Esophagus (tissue), 2 donors: ENCODE measurements around the gene CDK2AP2. TPM values are rescaled to one million over a fixed set of nuclear protein-coding genes. Genes with fewer than 3 reads are reported as not detected.

Experiments used
- H3K27ac ChIP-seq, 2 donors: one replicate each; pipeline ENCODE4 v1.5.1; 2013; ENCODE audit warnings: low read depth in 2 of 2, mild to moderate bottlenecking in 2 of 2, inconsistent platforms in 1 of 2, low read length in 1 of 2, moderate library complexity in 1 of 2
- H3K27me3 ChIP-seq, 2 donors: one replicate each; pipeline ENCODE4 v1.6.1; 2013; ENCODE audit warnings: low read length in 2 of 2, control low read depth in 1 of 2, mild to moderate bottlenecking in 1 of 2; ENCODE audit not compliant: insufficient read depth in 2 of 2, control insufficient read depth in 1 of 2
- H3K36me3 ChIP-seq, 2 donors: one replicate each; pipeline ENCODE4 v1.6.1; 2013; ENCODE audit warnings: low read length in 1 of 2; ENCODE audit not compliant: control insufficient read depth in 2 of 2, insufficient read depth in 2 of 2
- H3K4me1 ChIP-seq, 2 donors: one replicate each; pipeline ENCODE4 v1.6.1; 2013; ENCODE audit warnings: low read length in 1 of 2; ENCODE audit not compliant: control insufficient read depth in 2 of 2, insufficient read depth in 2 of 2
- H3K4me3 ChIP-seq, 2 donors: one replicate each; pipeline ENCODE4 v1.5.1; 2013; ENCODE audit warnings: low read length in 2 of 2, mild to moderate bottlenecking in 2 of 2, low read depth in 1 of 2, moderate library complexity in 1 of 2
- H3K9me3 ChIP-seq, 2 donors: one replicate each; pipeline ENCODE4 v1.6.1; 2013; ENCODE audit warnings: mild to moderate bottlenecking in 2 of 2, low read depth in 1 of 2, low read length in 1 of 2, moderate library complexity in 1 of 2; ENCODE audit not compliant: control insufficient read depth in 2 of 2, insufficient read depth in 1 of 2
- WGBS, 2 donors: extraction: QIAGEN DNeasy Blood & Tissue Kit; methylation state at CpG; one replicate each; pipeline ENCODE4 v1.1.7; 2013; 5-methylcytosine and 5-hydroxymethylcytosine counted together
- polyA plus RNA-seq, 2 donors: library from polyadenylated mRNA; stranded (reverse); fragments of 200-250 nt; gene quantifications; one replicate each; pipeline ENCODE4 v1.2.3, GENCODE V29; 2013
- donor health status: healthy with polysubstance abuse.
- donor health status: Bipolar disorder and iron deficiency.

CDK2AP2 gene
- polyA plus RNA-seq, 2 donors, result 49.4 to 52.2 TPM

DNA sequence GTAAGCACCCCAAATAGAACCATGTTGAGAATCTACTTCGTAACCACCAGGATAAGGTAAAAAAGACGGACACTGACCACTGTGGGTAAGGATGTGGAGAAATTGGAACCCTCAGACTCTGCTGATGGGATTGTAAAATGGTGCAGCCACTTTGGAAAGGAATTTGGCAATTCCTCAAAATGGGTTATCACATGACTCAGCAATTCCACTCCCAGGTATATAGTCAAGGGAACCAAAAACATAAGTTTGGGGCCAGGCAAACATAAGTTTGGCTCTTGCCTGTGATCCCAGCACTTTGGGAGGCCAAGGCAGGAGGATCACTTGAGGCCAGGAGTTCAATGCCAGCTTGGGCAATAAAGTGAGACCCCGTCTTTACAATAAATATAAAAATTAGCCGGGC lies 20.4 kb upstream of the CDK2AP2 start:
- Histone ChIP-seq H3K4me3 (no peak overlapping the region), H3K36me3 (no peaks in the 10 kb centered on the region), H3K9me3 (peaks cover 0 to under 1% of the 10 kb centered on the region in 2 donors), H3K27ac (no peak overlapping the region), H3K27me3 (no peaks in the 10 kb centered on the region), H3K4me1 (no peaks in the 10 kb centered on the region)
- 91 to 95% methylated on average over 4 of the region's 4 CpGs for WGBS, 2 donors

DNA sequence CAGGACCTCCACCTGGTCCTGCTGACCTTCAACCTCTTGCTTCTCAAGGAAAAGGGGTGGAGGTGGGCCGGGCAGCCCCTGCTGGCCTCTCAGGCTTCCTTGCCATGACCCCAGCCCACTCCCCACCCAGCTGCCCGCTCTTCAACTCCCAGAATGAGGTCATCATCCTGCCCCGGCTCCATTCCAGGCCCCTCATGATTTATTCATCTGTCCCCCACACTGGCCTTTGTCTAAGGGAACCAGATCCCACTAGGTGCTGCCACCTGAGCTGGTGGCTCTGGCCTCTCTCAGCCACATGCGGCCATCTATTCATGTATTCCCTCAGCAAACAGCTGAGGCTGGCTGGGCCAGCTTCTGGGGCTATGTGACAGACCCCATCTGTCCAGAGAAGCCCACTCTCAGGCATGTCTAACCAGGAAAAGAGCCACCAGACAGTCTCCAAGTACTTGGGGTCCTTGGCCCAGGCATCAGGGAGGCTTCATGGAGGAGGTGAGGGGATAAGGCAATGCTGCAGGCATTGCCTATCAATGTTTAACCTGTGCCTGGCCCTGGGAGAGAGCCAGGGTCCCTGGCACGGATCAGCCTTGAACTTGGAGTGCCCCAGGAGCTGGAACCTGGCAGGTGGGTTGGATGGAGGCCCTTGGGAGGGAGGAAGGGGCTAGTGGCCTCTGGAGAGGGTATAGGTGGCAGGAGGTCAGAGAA lies 17.5 kb upstream of the CDK2AP2 start:
- Histone ChIP-seq H3K27me3 (no peaks in the 10 kb centered on the region), H3K4me3 (no peak overlapping the region), H3K36me3 (no peaks in the 10 kb centered on the region), H3K4me1 (no peaks in the 10 kb centered on the region), H3K27ac (no peak overlapping the region), H3K9me3 (no peaks in the 10 kb centered on the region)
- 70 to 78% methylated on average over 5 of the region's 5 CpGs for WGBS, 2 donors

DNA sequence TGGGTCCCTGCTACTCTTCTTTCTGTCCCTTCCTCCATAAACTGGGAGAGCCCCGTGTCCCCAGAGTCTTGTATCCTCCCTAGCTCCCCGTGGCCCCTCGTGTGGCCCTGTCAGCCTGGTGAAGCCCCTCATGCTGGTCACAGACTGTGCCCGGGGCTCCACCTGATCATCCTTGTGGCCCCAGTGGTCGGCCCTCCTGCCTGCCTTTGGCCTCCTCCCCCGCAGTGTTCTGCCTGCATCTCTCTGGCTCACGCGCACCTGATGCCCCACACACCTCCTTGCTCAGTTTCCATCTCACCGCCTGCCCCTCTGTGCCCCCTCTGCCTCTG lies 16.5 kb upstream of the CDK2AP2 start:
- Histone ChIP-seq H3K9me3 (no peaks in the 10 kb centered on the region), H3K27ac (no peak overlapping the region), H3K27me3 (no peaks in the 10 kb centered on the region), H3K36me3 (no peaks in the 10 kb centered on the region), H3K4me1 (peaks cover 0 to 2% of the 10 kb centered on the region in 2 donors), H3K4me3 (no peak overlapping the region)
- WGBS, 2 donors, result 87 to 90% methylated on average over 9 of the region's 9 CpGs

DNA sequence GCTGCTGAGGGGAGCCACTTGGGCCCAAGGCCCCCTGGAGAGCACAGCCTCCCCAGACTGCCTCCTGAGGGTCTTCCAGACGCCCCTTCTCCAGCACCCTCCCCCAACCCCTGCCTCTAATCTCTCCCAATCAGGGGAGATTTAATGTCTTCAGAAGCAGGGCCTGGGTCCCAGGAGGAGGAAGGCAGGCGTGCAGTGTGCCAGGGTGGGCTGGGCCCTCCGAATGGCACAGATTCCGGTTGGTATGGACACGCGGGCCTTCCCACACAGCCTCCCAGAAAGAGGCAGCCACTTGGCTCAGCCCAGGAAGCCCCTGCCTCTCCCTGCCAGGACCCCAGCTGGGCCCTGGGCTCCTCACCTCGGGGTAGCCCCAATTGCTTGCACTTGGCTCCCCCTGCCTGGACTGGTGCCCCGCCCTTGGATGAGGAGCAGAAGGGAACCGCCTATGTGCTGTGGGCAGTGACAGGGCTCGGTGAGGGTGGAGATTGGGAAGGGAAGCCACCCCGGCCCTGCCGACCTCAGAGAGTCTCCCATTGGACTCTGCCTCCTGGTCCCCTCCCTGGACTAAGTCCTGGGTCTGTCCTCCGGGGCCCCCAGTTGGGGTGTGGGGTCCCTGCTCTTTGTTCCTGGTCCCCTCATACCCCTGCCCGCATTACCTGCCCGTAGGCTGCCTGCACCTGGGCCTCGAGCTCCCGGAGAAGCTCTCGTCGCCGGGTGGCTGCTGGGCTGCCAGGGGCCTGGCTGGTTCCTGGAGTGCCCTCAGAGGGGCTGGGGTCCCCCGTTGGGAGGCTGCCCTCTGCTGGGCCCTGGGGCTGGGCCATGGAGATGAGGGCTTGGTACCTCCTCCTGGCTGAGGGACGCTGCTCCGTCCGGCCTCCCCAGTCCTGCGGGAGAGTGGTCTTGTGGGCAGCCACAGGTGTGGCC lies 15.9 kb upstream of the CDK2AP2 start:
- Histone ChIP-seq H3K27me3 (no peaks in the 10 kb centered on the region), H3K4me3 (no peak overlapping the region), H3K9me3 (no peaks in the 10 kb centered on the region), H3K4me1 (peaks cover 0 to 2% of the 10 kb centered on the region in 2 donors), H3K36me3 (no peaks in the 10 kb centered on the region), H3K27ac (no peak overlapping the region)
- 72 to 78% methylated on average over 24 to 25 of the region's 25 CpGs for WGBS, 2 donors

DNA sequence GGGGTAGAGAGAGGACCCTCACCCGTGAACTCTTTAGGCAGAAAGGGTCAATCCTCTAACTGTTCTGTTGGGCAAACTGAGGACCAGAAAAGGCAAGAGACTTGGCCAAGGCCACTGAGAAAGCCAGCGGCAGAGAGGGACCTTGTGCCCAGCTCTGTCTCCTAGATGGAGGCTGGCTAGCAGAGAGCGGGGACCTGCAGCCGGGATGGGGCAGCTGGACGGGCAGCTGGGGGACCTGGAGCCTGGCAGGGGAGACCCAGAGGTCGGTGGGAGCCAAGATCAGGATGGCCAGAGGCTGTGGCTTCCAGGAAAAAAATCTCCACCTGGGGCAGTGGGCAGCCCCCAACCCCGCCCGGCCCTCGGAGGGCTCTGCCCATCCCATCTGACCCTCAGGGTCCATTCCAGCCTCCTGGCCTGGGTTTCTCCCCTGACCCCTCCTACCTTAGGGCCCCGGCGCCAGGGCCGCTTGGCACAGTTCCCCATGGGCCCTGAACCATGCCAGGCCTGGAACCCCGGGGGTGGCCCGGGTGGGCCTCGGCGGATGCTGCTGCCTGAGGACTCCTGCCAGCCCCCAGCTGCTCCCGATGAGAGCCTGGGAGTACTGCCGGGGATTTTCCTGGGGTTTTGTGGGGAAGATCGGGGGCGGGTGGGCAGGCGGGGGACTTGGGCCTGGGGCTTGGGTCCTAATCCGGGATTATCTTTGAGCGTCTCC lies 15.0 kb upstream of the CDK2AP2 start, which contains the start of gene CABP2:
Gene CABP2, minus strand, starts transcription at position 603 of the 712 bp plus-strand sequence. Its CDS starts 120 bp downstream, at position 483.
- H3K4me3 ChIP-seq, result no peak within 1 kb of the TSS
- no peaks in the 10 kb centered on the region for H3K36me3 ChIP-seq
- no peaks in the 10 kb centered on the region for H3K9me3 ChIP-seq
- H3K4me1 ChIP-seq, result peaks cover 0 to 2% of the 10 kb centered on the region in 2 donors
- H3K27me3 ChIP-seq, result no peaks in the 10 kb centered on the region
- H3K27ac ChIP-seq, result no peak within 1 kb of the TSS
- WGBS, 2 donors, result 72 to 74% methylated on average over 23 of the region's 23 CpGs

DNA sequence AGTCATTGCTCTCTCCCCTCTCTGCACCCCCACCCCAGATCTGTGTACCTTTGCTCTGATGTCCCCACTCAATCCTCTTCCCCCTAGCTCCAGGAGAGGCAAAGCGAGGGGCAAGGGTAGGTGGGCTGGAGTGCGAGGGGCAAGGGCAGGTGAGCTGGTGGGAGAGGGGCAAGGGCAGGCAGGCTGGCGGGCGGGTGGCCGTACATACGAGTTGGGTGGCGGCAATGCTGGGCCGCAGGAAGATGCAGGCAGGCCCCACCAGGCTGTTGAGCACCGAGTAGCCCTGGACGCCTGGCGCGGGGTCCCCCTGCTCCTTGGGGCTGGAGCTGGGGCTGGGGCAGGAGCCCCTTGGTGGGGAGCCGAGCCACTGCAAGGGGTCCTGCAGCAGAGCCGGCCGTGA lies 14.4 kb upstream of the CDK2AP2 start:
- WGBS, 2 donors, result 90 to 93% methylated on average over 13 to 15 of the region's 15 CpGs
- no peaks in the 10 kb centered on the region for H3K36me3 ChIP-seq

DNA sequence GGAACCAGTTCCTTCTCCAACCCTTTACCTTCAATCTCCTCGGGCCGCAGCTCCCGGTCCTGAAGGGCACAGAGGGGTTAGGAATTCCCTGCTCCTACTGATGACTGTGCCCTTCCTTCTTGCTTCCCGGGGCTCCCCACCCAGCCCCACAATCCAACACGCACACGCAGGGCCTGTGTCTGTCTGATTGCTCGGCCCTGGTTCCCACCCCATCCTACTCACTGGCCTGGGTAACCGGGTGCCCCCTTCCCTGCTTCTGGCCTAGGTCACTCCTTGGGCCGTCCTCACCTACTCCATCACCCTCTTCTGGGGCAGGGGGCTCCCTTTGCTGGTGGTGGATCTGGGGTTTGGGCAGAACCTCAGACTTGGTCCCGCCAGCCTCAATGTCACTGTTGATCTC lies 14.0 kb upstream of the CDK2AP2 start:
- Histone ChIP-seq H3K4me1 (peaks cover 0 to 2% of the 10 kb centered on the region in 2 donors), H3K27ac (no peak overlapping the region), H3K9me3 (no peaks in the 10 kb centered on the region), H3K27me3 (no peaks in the 10 kb centered on the region), H3K4me3 (no peak overlapping the region), H3K36me3 (no peaks in the 10 kb centered on the region)
- 79 to 82% methylated on average over 10 of the region's 10 CpGs for WGBS, 2 donors

More for the DNA sequence above, 14.4 kb upstream of the CDK2AP2 start:
- no peak overlapping the region for H3K4me3 ChIP-seq
- H3K27me3 ChIP-seq, result no peaks in the 10 kb centered on the region
- no peak overlapping the region for H3K27ac ChIP-seq
- H3K9me3 ChIP-seq, result no peaks in the 10 kb centered on the region
- peaks cover 0 to 2% of the 10 kb centered on the region in 2 donors for H3K4me1 ChIP-seq

DNA sequence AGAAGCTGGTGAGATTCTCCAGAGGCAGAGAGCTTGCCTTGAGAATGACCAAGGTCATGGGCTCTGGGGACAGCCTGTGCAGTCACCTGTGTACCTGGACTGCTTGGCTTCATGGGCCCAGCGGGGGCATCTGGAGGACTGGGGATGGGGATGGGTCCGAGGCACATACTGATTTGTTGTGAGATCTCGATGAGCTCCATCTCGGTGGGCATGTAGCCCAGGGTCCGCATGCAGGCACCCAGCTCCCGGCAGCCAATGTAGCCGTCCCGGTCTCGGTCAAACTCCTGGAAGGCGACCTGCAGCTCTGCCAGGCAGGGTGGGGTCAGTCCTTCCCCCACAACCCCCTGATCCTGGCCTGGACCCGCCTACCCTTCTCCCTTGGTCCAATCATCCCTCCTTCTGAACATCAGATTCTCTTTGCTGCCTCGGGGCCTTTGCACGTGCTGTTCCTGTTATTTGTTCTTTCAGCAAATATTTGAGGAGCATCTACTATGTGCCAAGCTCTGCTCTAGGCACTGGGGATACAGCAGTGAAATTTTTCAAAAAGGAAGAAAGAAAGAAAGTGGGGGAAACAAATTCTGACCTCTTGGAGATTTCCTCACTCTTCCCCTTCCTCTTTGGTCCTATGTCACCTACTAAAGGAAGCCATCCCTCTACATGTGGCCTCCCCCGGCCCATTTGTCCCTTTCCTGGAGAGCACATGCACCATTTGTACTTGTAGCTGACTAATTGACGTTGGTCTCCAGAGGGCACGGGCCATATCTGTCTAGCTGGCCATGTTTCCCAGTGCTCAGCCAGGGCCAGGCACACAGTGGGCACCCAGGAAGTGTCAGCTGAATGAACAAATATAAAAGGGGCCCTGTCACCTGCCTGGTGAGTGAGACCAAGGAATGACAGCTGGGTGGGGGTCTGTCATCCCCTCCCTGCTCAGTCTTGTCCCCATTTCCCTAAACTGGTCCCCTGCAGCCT lies 13.2 kb upstream of the CDK2AP2 start:
- WGBS, 2 donors, result 85 to 86% methylated on average over 16 of the region's 16 CpGs
- no peak overlapping the region for H3K4me3 ChIP-seq
- no peaks in the 10 kb centered on the region for H3K36me3 ChIP-seq
- H3K9me3 ChIP-seq, result no peaks in the 10 kb centered on the region
- H3K27ac ChIP-seq, result no peak overlapping the region
- H3K27me3 ChIP-seq, result no peaks in the 10 kb centered on the region
- H3K4me1 ChIP-seq, result peaks cover 0 to 2% of the 10 kb centered on the region in 2 donors
